GM19395 (cell line): ENCODE results near the gene CHRNG.
"Not testable (repeated sequence)": the region's sequence is repeated elsewhere in the genome, so short reads cannot be mapped to it uniquely, and the experiment has no call there.

Source experiments
- ATAC-seq: cut with Tn5 transposase; IDR thresholded peaks from one replicate; pipeline ENCODE4 v1.9.1; 2021; ENCODE audit warnings: mild to moderate bottlenecking, moderate library complexity; ENCODE audit not compliant: unreplicated experiment

Gene CHRNG

GRCh38 chr2:232526372-232526941 is 13.0 kb upstream of the CHRNG start:
- no peak for ATAC-seq

DNA sequence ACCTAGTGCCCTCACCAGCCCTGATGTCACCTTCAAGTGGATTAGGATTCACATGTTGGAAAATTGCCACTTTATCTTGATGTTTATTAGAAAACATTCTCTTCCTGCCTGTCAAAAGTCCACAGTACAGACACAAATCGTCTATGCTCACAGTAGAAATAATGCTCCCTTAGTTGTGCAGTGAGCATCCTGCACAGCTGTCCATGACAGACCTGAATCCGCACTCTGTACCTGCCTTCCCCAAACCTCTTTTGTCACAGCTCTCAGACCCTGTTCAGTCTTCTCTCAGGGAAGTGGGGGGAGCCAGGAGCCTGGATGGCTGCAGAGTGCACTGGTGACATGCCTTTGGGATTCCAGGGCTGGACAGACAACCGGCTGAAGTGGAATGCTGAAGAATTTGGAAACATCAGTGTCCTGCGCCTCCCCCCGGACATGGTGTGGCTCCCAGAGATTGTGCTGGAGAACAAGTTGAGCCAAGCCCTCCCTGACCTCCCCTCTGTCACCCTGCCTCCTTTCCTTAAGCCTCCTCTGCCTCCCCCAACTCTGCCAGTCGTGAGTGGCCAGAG is 11.5 kb upstream of the CHRNG start:
- ATAC-seq, result no peak

GRCh38 chr2:232528746-232529460 is 10.6 kb upstream of the CHRNG start:
- no peak for ATAC-seq

DNA sequence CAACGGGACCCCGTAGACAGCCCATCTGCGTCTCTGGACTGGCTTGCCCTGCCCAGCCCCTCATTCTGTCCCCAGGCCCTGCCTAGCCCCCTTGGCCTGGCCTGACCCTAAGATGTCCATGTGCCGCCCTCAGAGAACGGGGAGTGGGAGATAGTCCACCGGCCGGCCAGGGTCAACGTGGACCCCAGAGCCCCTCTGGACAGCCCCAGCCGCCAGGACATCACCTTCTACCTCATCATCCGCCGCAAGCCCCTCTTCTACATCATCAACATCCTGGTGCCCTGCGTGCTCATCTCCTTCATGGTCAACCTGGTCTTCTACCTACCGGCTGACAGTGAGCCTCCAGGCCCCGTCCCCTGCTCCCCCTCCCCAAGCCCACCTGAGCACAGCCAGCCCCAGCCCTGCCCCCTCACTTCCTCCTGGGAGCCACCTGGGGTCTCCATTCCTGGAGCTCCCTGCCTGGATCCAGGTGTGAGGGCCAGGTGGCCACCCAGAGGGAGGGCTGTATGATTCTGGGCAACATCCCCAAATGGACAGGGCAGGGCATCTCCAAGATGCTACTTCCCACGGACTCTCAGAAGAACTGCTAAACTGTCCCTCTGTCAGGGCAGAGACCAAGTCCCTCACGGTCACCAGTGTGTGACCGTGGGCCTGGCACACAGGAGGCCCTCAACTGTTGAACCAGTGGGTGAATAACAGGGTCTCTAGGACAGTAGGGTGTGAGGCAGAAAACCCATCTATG is 9.5 kb upstream of the CHRNG start:
- ATAC-seq, result no peak

DNA sequence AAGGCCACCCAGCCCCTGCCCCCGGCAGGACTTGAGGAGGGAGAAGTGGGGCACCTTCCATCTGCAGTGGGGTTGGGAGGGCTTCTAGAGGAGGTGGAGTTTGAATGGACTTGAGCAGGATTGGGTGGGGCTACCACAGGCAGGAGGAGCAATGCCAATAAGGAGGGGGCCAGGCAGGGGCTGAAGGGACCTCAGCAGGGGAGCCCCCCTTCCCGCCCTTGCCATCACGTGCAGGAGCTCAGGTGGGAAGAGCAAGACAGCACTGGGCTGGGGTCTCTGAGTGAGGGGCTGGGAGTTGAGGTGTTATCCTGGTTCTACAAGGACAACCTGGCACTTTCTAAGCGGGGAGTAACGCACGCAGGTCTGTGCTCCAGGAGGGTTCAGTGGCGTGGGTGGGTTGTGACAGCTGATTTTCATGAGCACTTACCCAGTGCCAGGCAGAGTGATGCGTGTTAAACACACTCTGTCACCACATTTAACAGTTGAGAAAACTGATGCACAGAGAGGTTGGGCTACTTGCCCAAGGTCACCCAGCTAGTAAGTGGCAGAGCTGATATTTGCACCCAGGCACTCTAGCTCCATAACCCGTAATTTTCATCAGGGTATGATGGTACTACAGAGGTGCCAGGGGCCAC is 8.7 kb upstream of the CHRNG start:
- ATAC-seq, result no peak

- no peak for ATAC-seq
Measured at GRCh38 chr2:232532419-232532818, 7.1 kb upstream of the CHRNG start.

- not testable (repeated sequence) for ATAC-seq
Measured at GRCh38 chr2:232532821-232533220, 6.7 kb upstream of the CHRNG start.

GRCh38 chr2:232533944-232534710 is 5.4 kb upstream of the CHRNG start:
- no peak for ATAC-seq

- ATAC-seq, result no peak
Measured at GRCh38 chr2:232534940-232535651, 4.4 kb upstream of the CHRNG start.

- no peak for ATAC-seq
Measured at GRCh38 chr2:232535761-232536530, 3.5 kb upstream of the CHRNG start.

GRCh38 chr2:232537079-232537478 is 2.4 kb upstream of the CHRNG start:
- no peak for ATAC-seq

DNA sequence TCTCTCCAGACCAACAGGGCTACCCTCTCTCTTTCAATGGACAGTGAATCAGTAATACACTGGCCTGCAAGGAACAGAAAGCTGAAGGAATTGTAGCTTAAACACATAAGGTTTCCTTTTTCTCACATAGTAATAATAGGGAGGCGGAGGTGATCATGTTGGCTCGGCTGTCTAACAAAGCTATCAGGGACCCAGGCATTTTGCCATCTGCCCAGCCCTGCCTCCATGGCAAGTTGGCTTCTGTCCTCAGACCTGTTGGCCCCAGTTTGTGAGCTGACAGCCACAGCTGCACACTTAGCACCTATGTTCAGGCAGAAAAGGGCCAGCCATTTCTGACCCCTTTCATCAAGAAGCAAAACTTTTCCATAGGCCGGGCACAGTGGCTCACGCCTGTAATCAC is 2.0 kb upstream of the CHRNG start:
- ATAC-seq, result no peak

GRCh38 chr2:232538671-232539070 is 821 bp upstream of the CHRNG start:
- no peak for ATAC-seq

GRCh38 chr2:232540441-232541041 is 1.0 kb downstream of the CHRNG start:
- ATAC-seq, result no peak

DNA sequence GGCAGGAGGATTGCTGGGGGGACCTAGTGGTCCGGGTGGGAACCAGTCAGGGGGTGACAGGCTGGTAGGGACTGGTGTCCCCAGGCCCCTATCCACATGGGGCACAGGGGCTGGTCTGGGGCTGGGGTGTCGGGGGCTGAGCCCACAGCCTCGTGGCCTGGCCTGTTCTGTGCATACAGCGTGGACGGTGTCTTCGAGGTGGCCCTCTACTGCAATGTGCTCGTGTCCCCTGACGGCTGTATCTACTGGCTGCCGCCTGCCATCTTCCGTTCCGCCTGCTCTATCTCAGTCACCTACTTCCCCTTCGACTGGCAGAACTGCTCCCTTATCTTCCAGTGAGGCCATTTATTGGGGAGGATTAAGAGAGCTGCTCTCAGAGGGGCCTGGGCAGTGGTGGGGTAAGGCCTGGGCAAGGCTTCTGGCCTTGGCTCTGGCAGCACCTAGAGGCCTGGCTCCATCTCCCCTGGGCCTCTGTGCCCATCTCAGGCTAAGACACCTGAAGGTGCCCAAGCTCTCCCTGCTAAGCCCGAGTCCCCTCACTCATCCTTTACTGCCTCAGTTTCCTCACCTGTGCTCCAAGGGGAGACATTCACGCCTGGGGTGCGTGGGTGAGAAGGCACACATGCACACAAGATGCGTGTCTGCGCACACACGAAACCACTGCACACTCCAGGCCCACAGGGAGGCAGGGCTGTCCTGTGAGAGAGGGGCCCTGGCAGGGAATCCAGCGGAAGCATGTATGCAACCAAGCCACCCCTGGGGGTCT is 1.9 kb downstream of the CHRNG start:
- ATAC-seq, result no peak

GRCh38 chr2:232541961-232542714 is 2.6 kb downstream of the CHRNG start:
- no peak for ATAC-seq

- ATAC-seq, result no peak
Measured at GRCh38 chr2:232542715-232543467, 3.4 kb downstream of the CHRNG start.
